ENCODE measurements around the gene TMEM33.

The TMEM33 gene

GRCh38 chr4:42008011-42008786 lies 73.0 kb downstream of the TMEM33 start:
- no peak for DNase-seq

All from NK-92 treated with Interleukin-12 subunit alpha and Interleukin-12 subunit beta, amount 100 ng/mL, for 24 hours (cell line).